Choroid plexus epithelial cell (primary cell): ENCODE results near the gene MUCL3.
"Not testable (repeated sequence)": the region's sequence is repeated elsewhere in the genome, so short reads cannot be mapped to it uniquely, and the experiment has no call there.

Experiments
- DNase-seq: peaks from one replicate; pipeline ENCODE4 v3.0.0-alpha.2; 2010; ENCODE audit warnings: low read depth
- H3K4me3 ChIP-seq: 2 replicates; pipeline ENCODE4 v1.5.1; 2011; ENCODE audit warnings: low read depth, mild to moderate bottlenecking, control low read depth, low read length, moderate library complexity
- CTCF ChIP-seq: conservative IDR thresholded peaks from 2 replicates; pipeline ENCODE4 v1.5.1; 2011; ENCODE audit warnings: low read depth, mild to moderate bottlenecking, control low read depth, inconsistent platforms, low read length, moderate library complexity

MUCL3 gene

GRCh38 chr6:30964075-30964474 is 23.3 kb downstream of the MUCL3 start:
- no peak overlapping the region for H3K4me3 ChIP-seq
- no peak for TF ChIP-seq CTCF
- DNase-seq: no peak

- no peak for DNase-seq
- H3K4me3 ChIP-seq: no peak overlapping the region
- no peak for TF ChIP-seq CTCF
Observed at GRCh38 chr6:30965140-30965601, 24.4 kb downstream of the MUCL3 start.

- DNase-seq: no peak
- TF ChIP-seq CTCF: no peak
- H3K4me3 ChIP-seq: no peak overlapping the region
Observed at GRCh38 chr6:30966154-30966553, 25.4 kb downstream of the MUCL3 start.

GRCh38 chr6:30969171-30969570 is 28.4 kb downstream of the MUCL3 start:
- H3K4me3 ChIP-seq: not testable (repeated sequence)

GRCh38 chr6:30970946-30971345 is 30.2 kb downstream of the MUCL3 start:
- H3K4me3 ChIP-seq: no peak overlapping the region
- no peak for DNase-seq
- no peak for TF ChIP-seq CTCF

More at GRCh38 chr6:30969171-30969570, 28.4 kb downstream of the MUCL3 start:
- DNase-seq: not testable (repeated sequence)

- no peak overlapping the region for H3K4me3 ChIP-seq
- TF ChIP-seq CTCF: no peak
- DNase-seq: no peak
Observed at GRCh38 chr6:30972816-30973215, 32.0 kb downstream of the MUCL3 start.

- no peak for TF ChIP-seq CTCF
- no peak for DNase-seq
- H3K4me3 ChIP-seq: no peak overlapping the region
Observed at GRCh38 chr6:30974490-30975252, 33.9 kb downstream of the MUCL3 start.
